GM12891 (cell line): ENCODE measurements around the gene RAB8B.
A peak's percentile ranks its signal among the peaks of the same experiment; 100 is the strongest.

Experiments used
- DNase-seq: peaks from one replicate; pipeline ENCODE4 v3.0.0; 2011; ENCODE audit warnings: low spot score; ENCODE audit not compliant: insufficient read length
- FAIRE-seq: peaks from 2 replicates; lab custom pipeline; 2011; peaks lifted over from hg19 to GRCh38; lab: Jason Lieb, UNC
- PAX5 ChIP-seq: IDR thresholded peaks from 2 replicates; pipeline ENCODE4 v1.6.1; 2011; ENCODE audit warnings: low read length, moderate library complexity, mild to moderate bottlenecking; ENCODE audit not compliant: insufficient read depth, severe bottlenecking
- POLR2A ChIP-seq: IDR thresholded peaks from 2 replicates; pipeline ENCODE4 v1.6.1; 2011; ENCODE audit warnings: low read depth, low read length, control low read depth
- POLR2AphosphoS5 ChIP-seq: IDR thresholded peaks from 2 replicates; pipeline ENCODE4 v1.6.1; 2011; ENCODE audit warnings: low read depth, low read length, control low read depth
- POU2F2 ChIP-seq: IDR thresholded peaks from 2 replicates; pipeline ENCODE4 v1.6.1; 2011; ENCODE audit warnings: low read depth, mild to moderate bottlenecking, control low read depth, low read length, moderate library complexity
- SPI1 ChIP-seq: IDR thresholded peaks from 2 replicates; pipeline ENCODE4 v1.6.1; 2011; ENCODE audit warnings: low read depth, low read length, control low read depth
- TAF1 ChIP-seq: IDR thresholded peaks from 2 replicates; pipeline ENCODE4 v1.6.1; 2011; ENCODE audit warnings: low read depth, low read length, control low read depth

RAB8B gene

DNA sequence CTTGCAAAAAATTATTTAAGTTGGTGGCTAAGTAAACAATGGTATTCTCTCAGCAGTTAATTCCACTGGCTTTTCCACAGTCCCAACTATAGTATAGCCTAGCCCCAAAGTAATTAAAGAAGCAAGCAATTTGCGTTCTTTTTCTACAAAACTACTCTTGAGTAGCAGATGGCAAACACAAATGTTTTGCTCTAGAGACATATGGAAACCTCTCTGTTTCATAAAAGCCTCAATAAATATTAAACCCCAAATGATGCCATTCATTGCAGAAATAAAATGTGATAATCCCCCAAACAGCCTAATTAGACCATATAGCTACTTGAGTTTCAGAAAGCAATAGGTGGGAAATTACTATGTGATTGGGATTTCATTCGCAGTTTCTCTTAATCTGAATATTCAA lies 8.7 kb upstream of the RAB8B start:
- no peak for TF ChIP-seq POU2F2
- no peak for TF ChIP-seq POLR2AphosphoS5
- TF ChIP-seq TAF1, result no peak
- TF ChIP-seq PAX5, result no peak
- no peak for TF ChIP-seq SPI1
- no peak for TF ChIP-seq POLR2A
- no peak for FAIRE-seq
- no peak for DNase-seq

DNA sequence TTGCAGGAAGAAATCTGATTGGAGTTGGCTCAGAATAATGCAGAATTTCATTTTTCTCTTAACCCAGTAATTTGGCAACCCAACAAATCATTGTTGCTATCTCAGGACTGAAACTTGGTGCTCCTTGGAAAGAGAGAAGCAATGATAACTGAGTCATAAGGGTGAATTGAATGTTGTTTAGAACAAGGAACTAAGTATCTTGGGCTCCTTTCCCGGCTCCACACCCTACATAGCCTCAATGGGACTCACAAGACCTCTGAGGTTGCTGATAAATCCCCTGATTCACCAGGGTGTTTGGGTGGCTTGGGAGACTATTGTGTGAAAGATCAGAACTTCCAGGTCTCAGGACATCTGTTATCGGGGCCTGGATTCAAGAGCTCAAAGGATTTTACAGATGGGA lies 7.8 kb upstream of the RAB8B start:
- no peak for DNase-seq
- FAIRE-seq, result no peak
- TF ChIP-seq POLR2A (no peak), POU2F2 (no peak), POLR2AphosphoS5 (no peak), PAX5 (no peak), TAF1 (no peak), SPI1 (no peak)

GRCh38 chr15:63185206-63185605 lies 4.2 kb upstream of the RAB8B start:
- no peak for TF ChIP-seq SPI1
- no peak for TF ChIP-seq PAX5
- no peak for TF ChIP-seq POU2F2
- no peak for TF ChIP-seq TAF1
- TF ChIP-seq POLR2A, result no peak
- TF ChIP-seq POLR2AphosphoS5, result no peak
- DNase-seq, result no peak
- FAIRE-seq, result no peak

DNA sequence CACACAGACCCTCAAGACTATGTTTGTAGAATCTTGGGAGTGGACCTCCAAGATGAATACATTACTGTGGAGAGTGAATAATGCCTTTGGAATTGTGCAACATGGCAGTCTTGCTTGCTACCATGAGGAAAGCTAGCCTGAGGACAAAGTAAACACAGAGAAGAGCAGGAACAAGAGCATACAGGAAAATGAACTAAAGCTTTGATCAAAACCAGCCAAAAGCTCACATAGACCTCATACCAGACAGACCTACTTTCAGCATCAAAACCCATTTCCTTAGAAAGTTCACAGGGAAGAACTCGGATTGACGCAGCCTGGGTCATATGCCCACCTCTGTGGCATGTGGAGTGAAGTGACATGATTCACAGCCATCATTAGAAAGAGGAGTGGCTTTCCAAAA lies 3.3 kb upstream of the RAB8B start:
- DNase-seq, result no peak
- no peak for TF ChIP-seq TAF1
- TF ChIP-seq POLR2AphosphoS5, result no peak
- TF ChIP-seq POLR2A, result no peak
- TF ChIP-seq PAX5, result no peak
- no peak for TF ChIP-seq POU2F2
- TF ChIP-seq SPI1, result no peak
- FAIRE-seq, result no peak

DNA sequence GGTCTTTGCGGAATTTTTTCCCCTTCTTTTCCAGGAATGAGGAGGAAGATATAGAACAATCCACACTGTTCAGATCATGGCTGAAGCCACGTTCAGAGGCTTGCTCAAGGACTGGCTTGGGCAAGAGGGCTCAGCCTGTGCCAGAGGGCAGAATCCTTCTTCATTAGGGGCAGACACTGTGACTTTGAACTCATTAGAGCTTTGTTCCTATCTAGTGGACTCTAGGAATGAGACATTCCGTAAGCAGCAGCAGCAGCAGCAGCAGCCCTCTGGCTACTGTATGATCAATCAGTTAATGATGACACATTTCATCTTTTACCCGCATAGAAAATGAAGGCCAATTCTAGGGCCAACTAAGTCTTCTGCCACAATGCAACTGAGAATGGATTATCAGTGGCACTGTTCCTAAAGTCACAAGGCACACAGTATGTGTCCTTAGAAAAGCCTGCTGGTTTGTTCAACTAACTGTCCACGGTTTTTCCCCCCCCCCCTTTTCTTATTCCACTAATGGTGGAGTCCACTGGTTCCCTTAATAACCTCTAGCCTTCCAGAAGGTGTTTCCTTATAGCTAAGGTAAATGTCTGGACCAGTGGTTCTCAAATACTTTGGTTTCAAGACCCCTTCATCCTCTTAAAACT lies 1.7 kb upstream of the RAB8B start:
- DNase-seq, result no peak
- TF ChIP-seq TAF1, result no peak
- no peak for TF ChIP-seq SPI1
- TF ChIP-seq PAX5, result no peak
- no peak for TF ChIP-seq POU2F2
- TF ChIP-seq POLR2AphosphoS5, result no peak
- no peak for TF ChIP-seq POLR2A
- FAIRE-seq, result no peak

DNA sequence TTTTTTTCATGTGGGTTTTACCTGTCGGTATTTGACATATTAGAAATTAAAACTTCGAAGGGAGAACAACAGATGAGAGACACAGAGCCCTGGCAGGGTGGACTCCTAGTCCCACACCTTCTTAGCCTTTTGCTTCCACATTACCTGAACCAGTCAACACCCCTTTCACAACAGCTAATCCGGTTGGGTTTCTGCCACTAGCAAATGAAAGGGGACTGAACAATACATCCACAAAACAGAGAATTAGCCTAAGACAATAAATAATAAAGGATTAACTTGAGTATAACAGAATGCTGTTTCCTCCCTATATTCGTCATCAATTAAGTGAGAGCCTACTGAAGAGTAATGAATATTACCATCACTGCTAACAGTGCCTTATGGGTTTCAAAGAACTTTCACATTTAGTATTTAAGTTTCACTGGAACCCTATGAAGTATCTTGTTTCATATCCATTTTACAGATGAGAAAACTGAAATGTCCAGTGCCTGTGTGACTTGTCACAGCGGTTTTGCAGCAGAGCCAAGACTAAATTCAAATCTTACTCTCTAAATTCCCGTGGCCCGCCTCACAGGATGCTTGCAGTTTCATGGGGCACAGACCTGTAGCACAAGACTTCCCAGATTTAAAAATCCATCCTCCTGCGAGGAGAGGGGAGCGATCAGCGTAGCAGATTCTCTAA lies 1.0 kb upstream of the RAB8B start:
- FAIRE-seq, result no peak
- DNase-seq, result no peak
- 0 out of 2 replicates have a peak, but pooled peaks have one; percentile 6 for TF ChIP-seq TAF1
- no peak for TF ChIP-seq PAX5
- 0 out of 2 replicates have a peak, but pooled peaks have one; percentile 15 for TF ChIP-seq SPI1

DNA sequence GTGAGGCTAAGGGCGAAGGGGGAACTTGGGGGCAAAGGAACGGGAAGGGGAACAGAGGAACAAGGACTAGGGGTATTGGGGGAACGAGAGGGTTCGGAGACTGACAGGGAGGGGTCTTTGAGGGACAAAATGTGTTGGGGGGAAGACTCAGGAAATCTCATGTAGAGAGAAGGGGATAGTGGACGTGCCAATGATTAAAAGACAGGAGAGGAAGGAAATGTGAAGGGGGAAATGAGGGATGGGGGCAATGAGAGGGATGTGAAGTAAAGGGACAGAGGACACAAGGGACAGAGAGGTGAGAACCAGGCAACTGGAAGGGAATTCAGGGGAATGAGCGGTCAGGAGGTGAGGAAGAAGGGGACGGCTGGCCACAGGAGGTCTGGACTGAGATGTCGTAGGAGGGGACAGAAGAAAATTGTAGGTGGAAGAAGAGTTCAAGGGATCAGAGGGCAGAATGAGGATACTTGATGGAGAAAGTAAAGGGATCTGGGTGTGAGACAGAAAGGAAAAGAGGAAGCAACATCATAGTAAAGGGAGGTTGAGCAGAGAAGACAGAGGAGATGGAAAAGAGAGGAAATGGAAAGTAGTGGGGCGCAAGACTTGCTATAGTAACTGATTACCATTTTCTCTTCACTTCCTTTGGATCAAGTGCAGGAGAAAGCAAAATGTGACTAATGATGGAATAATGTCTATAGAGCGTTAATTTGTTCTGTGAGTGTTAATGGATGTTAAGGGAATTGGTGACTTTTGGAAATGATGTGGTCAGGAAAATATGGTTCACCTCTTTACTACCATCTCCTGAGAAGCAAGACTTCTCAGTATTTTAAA lies 749 bp downstream of the RAB8B start:
- no peak for TF ChIP-seq POLR2A
- peak; percentile 50; the same call in 1 of the 2 replicates for TF ChIP-seq SPI1
- FAIRE-seq (peak; percentile 64), DNase-seq (no peak)

GRCh38 chr15:63190769-63191649 lies 1.6 kb downstream of the RAB8B start:
- no peak for FAIRE-seq
- no peak for DNase-seq
- TF ChIP-seq POU2F2, result no peak
- TF ChIP-seq SPI1, result no peak
- TF ChIP-seq POLR2A, result no peak
- no peak for TF ChIP-seq PAX5
- no peak for TF ChIP-seq TAF1
- no peak for TF ChIP-seq POLR2AphosphoS5

- DNase-seq (no peak), FAIRE-seq (peak; percentile 92)
- TF ChIP-seq POLR2A (no peak), POU2F2 (0 out of 2 replicates have a peak, but pooled peaks have one; percentile 7), SPI1 (peak; percentile 78), TAF1 (no peak), PAX5 (no peak), POLR2AphosphoS5 (no peak)
Measured at GRCh38 chr15:63191895-63192618, 2.7 kb downstream of the RAB8B start.
